Upper lobe of right lung (tissue), 1 donor: ENCODE results near the gene TGFBI. TPM values are rescaled to one million over a fixed set of nuclear protein-coding genes. Genes with fewer than 3 reads are reported as not detected.

Experiments
- ATAC-seq: fragments of 200-7000 bp; cut with Tn5 transposase; one replicate; pipeline ENCODE4 v1.9.1; 2020; ENCODE audit warnings: mild to moderate bottlenecking, moderate library complexity
- DNase-seq: peaks from one replicate; pipeline ENCODE4 v3.0.0-alpha.2; 2020
- H3K27ac ChIP-seq: fragments of 200-600 bp; one replicate; pipeline ENCODE4 v1.8.0; 2022
- H3K27me3 ChIP-seq: fragments of 200-600 bp; one replicate; pipeline ENCODE4 v1.8.0; 2022; ENCODE audit warnings: mild to moderate bottlenecking
- H3K36me3 ChIP-seq: fragments of 200-600 bp; one replicate; pipeline ENCODE4 v1.8.0; 2022
- H3K4me1 ChIP-seq: fragments of 200-600 bp; one replicate; pipeline ENCODE4 v1.8.0; 2022
- H3K4me3 ChIP-seq: fragments of 200-600 bp; one replicate; pipeline ENCODE4 v1.8.0; 2022; ENCODE audit warnings: mild to moderate bottlenecking
- H3K9me3 ChIP-seq: fragments of 200-600 bp; one replicate; pipeline ENCODE4 v1.8.0; 2022
- intact Hi-C: fragments of 100-400 bp; cut with DNase I; formaldehyde crosslinking; loops from one replicate; pipeline ENCODE4 v1.11.0; 2022
- total RNA-seq: library from RNA; stranded (reverse); fragmentation: NEBNext Ultra II Directional; extraction: Animal tissue kit (Norgen Biotek cat#: 25700); gene quantifications from one replicate; pipeline ENCODE4 v1.2.1, GENCODE V29; 2021
- TF ChIP-seq, protein P1 (sequence below): fragments of 200-600 bp; IDR thresholded peaks from one replicate; pipeline ENCODE4 v1.8.0; 2022; ENCODE audit warnings: antibody characterized with exemption
- donor health status: DM: no; HTN: yes; CAD: no; lungs with severe emphysema.

Gene TGFBI
- total RNA-seq, 1 donor from 2014 or later, result 96.7 TPM

DNA sequence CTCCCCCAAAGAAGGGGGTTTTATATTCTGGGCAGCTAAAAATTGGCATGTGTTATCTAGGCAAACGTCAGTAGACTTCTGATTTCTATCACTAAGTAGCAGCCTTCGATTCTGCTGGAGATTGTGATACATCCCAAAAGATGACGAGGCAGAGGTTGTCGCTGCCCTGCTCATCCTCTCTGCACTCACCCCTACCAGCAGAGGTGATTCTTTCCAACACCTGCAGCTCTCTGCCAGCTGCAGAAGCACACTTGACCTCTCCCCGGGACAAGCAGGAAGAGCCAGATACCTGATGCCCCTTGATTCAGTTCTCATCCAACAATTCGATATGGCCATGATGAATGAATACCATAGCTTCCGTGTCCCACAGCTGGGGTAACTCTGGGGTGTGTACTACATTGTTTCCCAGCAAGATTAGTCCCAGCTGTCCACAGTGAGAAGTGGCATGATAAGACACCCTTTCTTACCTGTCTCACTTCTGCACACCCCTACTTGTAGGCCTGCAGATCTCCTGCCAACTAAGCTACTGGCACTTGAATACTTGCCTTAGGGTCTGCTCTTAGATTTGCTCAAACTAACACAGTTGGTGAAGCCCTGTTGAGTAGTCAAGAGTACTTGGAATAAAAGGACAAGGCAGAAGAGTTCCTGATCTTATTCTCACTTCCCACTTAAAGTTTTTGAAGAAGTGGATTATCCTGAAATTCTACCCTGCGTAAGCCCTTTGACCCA is 66.3 kb downstream of the TGFBI start:
- TF ChIP-seq, protein P1, sequence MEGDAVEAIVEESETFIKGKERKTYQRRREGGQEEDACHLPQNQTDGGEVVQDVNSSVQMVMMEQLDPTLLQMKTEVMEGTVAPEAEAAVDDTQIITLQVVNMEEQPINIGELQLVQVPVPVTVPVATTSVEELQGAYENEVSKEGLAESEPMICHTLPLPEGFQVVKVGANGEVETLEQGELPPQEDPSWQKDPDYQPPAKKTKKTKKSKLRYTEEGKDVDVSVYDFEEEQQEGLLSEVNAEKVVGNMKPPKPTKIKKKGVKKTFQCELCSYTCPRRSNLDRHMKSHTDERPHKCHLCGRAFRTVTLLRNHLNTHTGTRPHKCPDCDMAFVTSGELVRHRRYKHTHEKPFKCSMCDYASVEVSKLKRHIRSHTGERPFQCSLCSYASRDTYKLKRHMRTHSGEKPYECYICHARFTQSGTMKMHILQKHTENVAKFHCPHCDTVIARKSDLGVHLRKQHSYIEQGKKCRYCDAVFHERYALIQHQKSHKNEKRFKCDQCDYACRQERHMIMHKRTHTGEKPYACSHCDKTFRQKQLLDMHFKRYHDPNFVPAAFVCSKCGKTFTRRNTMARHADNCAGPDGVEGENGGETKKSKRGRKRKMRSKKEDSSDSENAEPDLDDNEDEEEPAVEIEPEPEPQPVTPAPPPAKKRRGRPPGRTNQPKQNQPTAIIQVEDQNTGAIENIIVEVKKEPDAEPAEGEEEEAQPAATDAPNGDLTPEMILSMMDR, result no peak
- peaks cover 9% of the 10 kb centered on the region for H3K4me1 ChIP-seq
- H3K36me3 ChIP-seq, result no peaks in the 10 kb centered on the region
- intact Hi-C loops, result no loop called here
- H3K27me3 ChIP-seq, result no peaks in the 10 kb centered on the region
- no peak overlapping the region for H3K27ac ChIP-seq
- no peak overlapping the region for H3K4me3 ChIP-seq
- DNase-seq (no peak), ATAC-seq (no peak)
- no peaks in the 10 kb centered on the region for H3K9me3 ChIP-seq

- TF ChIP-seq, protein P1, result no peak
- Histone ChIP-seq H3K27ac (no peak overlapping the region), H3K9me3 (no peaks in the 10 kb centered on the region), H3K4me3 (no peak overlapping the region), H3K27me3 (no peaks in the 10 kb centered on the region), H3K4me1 (peaks cover 9% of the 10 kb centered on the region), H3K36me3 (no peaks in the 10 kb centered on the region)
- no peak for DNase-seq
- no peak for ATAC-seq
- intact Hi-C loops, result no loop called here
Observed at GRCh38 chr5:136098176-136098575, 69.4 kb downstream of the TGFBI start.

DNA sequence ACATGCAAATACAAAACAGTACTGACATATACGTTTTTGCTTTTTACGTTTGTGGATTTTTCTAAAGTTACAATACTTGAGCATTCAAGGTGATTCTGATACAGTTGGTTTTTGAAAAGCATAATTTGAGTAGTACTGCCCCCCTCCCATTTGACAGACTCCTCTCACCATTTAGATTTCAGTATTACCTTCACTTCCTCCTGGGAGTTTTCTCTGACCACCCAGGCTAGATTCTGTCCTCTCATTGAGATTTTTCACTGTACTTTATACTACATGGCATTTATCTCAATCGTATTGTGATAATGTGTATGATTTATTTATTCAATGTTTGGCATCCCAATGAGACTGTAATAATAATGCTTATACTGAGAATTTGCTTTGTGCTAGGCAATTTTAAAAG is 71.1 kb downstream of the TGFBI start:
- intact Hi-C loops, result no loop called here
- no peak for DNase-seq

DNA sequence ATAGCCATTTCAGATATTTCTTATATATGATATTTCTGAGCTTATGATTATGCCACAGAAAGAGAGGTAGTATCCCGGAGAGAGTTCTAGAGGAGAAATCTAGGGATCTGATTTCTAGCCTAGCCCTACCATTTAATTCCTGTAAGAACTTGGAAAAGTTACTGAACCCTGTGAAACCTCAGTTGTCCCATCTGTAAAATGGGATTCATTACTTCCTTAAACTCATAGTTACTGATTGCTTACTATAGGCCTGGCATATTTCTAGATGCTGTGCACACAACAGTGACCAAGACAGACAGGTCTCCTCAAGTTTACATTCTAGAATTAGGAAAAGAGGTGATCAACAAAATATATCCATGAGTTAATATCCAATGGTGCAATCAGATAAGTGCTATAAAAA is 73.1 kb downstream of the TGFBI start:
- H3K4me3 ChIP-seq, result no peak overlapping the region
- TF ChIP-seq, protein P1, result no peak
- intact Hi-C loops, result no loop called here
- DNase-seq (no peak), ATAC-seq (no peak)
- no peaks in the 10 kb centered on the region for H3K36me3 ChIP-seq
- H3K27ac ChIP-seq, result no peak overlapping the region
- peaks cover 10% of the 10 kb centered on the region for H3K4me1 ChIP-seq
- no peaks in the 10 kb centered on the region for H3K9me3 ChIP-seq
- no peaks in the 10 kb centered on the region for H3K27me3 ChIP-seq

More for the DNA sequence above, 71.1 kb downstream of the TGFBI start:
- no peak overlapping the region for H3K27ac ChIP-seq
- no peaks in the 10 kb centered on the region for H3K9me3 ChIP-seq
- H3K4me3 ChIP-seq, result no peak overlapping the region
- peaks cover 10% of the 10 kb centered on the region for H3K4me1 ChIP-seq
- TF ChIP-seq, protein P1, result no peak
- H3K27me3 ChIP-seq, result no peaks in the 10 kb centered on the region
- no peak for ATAC-seq
- no peaks in the 10 kb centered on the region for H3K36me3 ChIP-seq

DNA sequence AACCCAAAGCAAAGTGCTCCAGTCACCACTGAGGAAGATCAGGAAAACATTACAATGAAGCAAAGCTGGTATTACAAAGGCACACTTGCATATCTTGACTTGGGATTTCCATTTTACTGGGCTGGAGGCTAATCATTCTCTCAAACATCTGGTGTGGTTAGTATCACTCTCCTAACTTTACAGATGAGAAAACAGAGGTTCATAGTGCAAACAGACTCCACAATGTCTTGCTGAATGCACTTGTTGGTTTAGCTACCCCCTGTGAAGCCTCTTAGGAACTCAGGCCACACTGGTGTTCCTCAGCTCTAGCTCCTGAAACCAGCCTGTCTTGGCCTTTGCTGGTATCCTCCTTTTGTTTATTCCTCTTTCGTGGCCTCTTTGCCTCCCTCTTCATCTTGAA is 74.3 kb downstream of the TGFBI start:
- Histone ChIP-seq H3K4me1 (peaks cover 10% of the 10 kb centered on the region), H3K4me3 (no peak overlapping the region), H3K27me3 (no peaks in the 10 kb centered on the region), H3K36me3 (no peaks in the 10 kb centered on the region), H3K9me3 (no peaks in the 10 kb centered on the region), H3K27ac (no peak overlapping the region)
- intact Hi-C loops, result no loop called here
- TF ChIP-seq, protein P1, result no peak
- ATAC-seq (no peak), DNase-seq (no peak)
